SH-SY5Y (cell line): ENCODE results near the gene ANKRD53.

Experiments used
- GATA2 ChIP-seq: IDR thresholded peaks from 2 replicates; pipeline ENCODE4 v1.6.1; 2011; ENCODE audit warnings: mild to moderate bottlenecking, low read depth, low read length
- GATA3 ChIP-seq: IDR thresholded peaks from 2 replicates; pipeline ENCODE4 v1.6.1; 2011; ENCODE audit warnings: low read depth, mild to moderate bottlenecking, low read length, moderate library complexity

DNA sequence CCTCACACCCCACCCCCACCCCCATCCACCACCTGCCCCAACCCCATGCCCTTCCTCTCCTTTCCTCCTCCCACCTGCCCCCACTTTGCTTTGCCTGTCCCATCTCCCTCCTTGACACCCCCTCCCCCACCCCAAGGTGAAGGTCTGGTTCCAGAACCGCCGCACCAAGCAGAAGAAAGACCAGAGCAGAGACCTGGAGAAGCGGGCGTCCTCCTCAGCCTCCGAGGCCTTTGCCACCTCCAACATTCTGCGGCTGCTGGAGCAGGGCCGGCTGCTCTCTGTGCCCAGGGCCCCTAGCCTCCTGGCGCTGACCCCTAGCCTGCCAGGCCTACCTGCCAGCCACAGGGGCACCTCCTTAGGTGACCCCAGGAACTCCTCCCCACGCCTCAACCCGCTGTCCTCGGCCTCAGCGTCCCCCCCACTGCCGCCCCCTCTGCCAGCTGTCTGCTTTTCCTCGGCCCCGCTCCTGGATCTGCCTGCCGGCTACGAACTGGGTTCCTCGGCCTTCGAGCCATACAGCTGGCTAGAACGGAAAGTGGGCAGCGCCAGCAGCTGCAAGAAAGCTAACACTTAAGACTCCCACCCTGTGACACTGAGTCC, 45.7 kb upstream of the ANKRD53 start:
- TF ChIP-seq GATA2 (no peak), GATA3 (no peak)
